GM23248 (cell line): Measurements from ENCODE around the gene MSRB3. TPM values are rescaled to one million over a fixed set of nuclear protein-coding genes. Genes with fewer than 3 reads are reported as not detected.
A peak's percentile ranks its signal among the peaks of the same experiment; 100 is the strongest.
"Not testable (repeated sequence)": the region's sequence is repeated elsewhere in the genome, so short reads cannot be mapped to it uniquely, and the experiment has no call there.

Experiments
- DNase-seq: peaks from one replicate; pipeline ENCODE4 v3.0.0-alpha.2; 2015
- H2AFZ ChIP-seq: fragments of 200-600 bp; sonication (generic); 2 replicates; pipeline ENCODE4 v1.6.1; 2016; ENCODE audit warnings: antibody characterized with exemption
- H3F3A ChIP-seq: fragments of 200-600 bp; sonication (generic); 2 replicates; pipeline ENCODE4 v1.6.1; 2016; ENCODE audit warnings: mild to moderate bottlenecking, antibody characterized with exemption, mixed run types; ENCODE audit not compliant: insufficient read depth
- H3K27ac ChIP-seq: fragments of 200-600 bp; sonication (generic); 2 replicates; pipeline ENCODE4 v1.5.1; 2016; ENCODE audit warnings: mild to moderate bottlenecking
- H3K27me3 ChIP-seq: fragments of 200-600 bp; sonication (generic); replicated peaks from 2 replicates; pipeline ENCODE4 v1.6.1; 2016; ENCODE audit warnings: mild to moderate bottlenecking; ENCODE audit not compliant: insufficient read depth
- H3K36me3 ChIP-seq: fragments of 200-600 bp; sonication (generic); 2 replicates; pipeline ENCODE4 v1.6.1; 2016; ENCODE audit warnings: low read depth, mild to moderate bottlenecking
- H3K4me1 ChIP-seq: fragments of 200-600 bp; sonication (generic); 2 replicates; pipeline ENCODE4 v1.6.1; 2016; ENCODE audit warnings: mild to moderate bottlenecking; ENCODE audit not compliant: insufficient read depth
- H3K4me2 ChIP-seq: fragments of 200-600 bp; sonication (generic); one replicate; pipeline ENCODE4 v1.6.1; 2016; ENCODE audit warnings: mild to moderate bottlenecking; ENCODE audit not compliant: unreplicated experiment
- H3K4me3 ChIP-seq: fragments of 200-600 bp; sonication (generic); 2 replicates; pipeline ENCODE4 v1.5.1; 2016; ENCODE audit warnings: mild to moderate bottlenecking
- H3K79me2 ChIP-seq: fragments of 200-600 bp; sonication (generic); 2 replicates; pipeline ENCODE4 v1.6.1; 2016; ENCODE audit warnings: mild to moderate bottlenecking; ENCODE audit not compliant: insufficient read depth
- H3K9ac ChIP-seq: fragments of 200-600 bp; sonication (generic); 2 replicates; pipeline ENCODE4 v1.6.1; 2016; ENCODE audit warnings: mild to moderate bottlenecking
- H3K9me2 ChIP-seq: fragments of 200-600 bp; sonication (generic); 2 replicates; pipeline ENCODE4 v1.6.1; 2016; ENCODE audit warnings: mixed run types, mild to moderate bottlenecking, moderate library complexity; ENCODE audit not compliant: insufficient read depth
- H3K9me3 ChIP-seq: fragments of 200-600 bp; sonication (generic); one replicate; pipeline ENCODE4 v1.6.1; 2017; ENCODE audit warnings: low read depth
- H4K20me1 ChIP-seq: fragments of 200-600 bp; sonication (generic); 2 replicates; pipeline ENCODE4 v1.6.0; 2016; ENCODE audit not compliant: insufficient read depth
- EZH2 ChIP-seq: fragments of 200-600 bp; sonication (generic); IDR thresholded peaks from 2 replicates; pipeline ENCODE4 v1.6.1; 2018; ENCODE audit warnings: antibody characterized with exemption, mild to moderate bottlenecking; ENCODE audit not compliant: insufficient read depth, poor library complexity, severe bottlenecking
- EZH2phosphoT487 ChIP-seq: fragments of 200-600 bp; sonication (generic); IDR thresholded peaks from 2 replicates; pipeline ENCODE4 v1.6.1; 2018; ENCODE audit warnings: antibody characterized with exemption, moderate library complexity, mild to moderate bottlenecking, low read depth; ENCODE audit not compliant: insufficient read depth
- WGBS, 2 experiments: methylation state at CpG; one replicate each; pipeline ENCODE4 v1.1.6; 2015 to 2017; ENCODE audit warnings: low lambda C conversion rate in 2 of 2, low coverage in 1 of 2; ENCODE audit errors: missing lambda C conversion rate in 2 of 2; 5-methylcytosine and 5-hydroxymethylcytosine counted together
- in situ Hi-C: fragments of 300-500 bp; cut with MboI; formaldehyde crosslinking; loops from 2 replicates; pipeline ENCODE4 v1.15.0; 2020
- polyA plus RNA-seq: library from polyadenylated mRNA; unstranded; fragments of >200 nt; fragmentation: Nextera tagmentation; extraction: Ambion mirVana; gene quantifications from 2 replicates; pipeline ENCODE4 v1.2.1, GENCODE V29; 2016
- total RNA-seq: library from RNA; depleted of rRNA; stranded (reverse); fragments of >200 nt; shearing (Covaris generic); gene quantifications from 2 replicates; pipeline ENCODE4 v1.2.3, GENCODE V29; 2014

The MSRB3 gene
- total and polyA plus RNA-seq, 2 experiments from 2014 or later: 74.1 to 158 TPM

GRCh38 chr12:65313719-65314317 lies 35.3 kb downstream of the MSRB3 start:
- in situ Hi-C loops: loop anchor here (25.0 kb wide), 1 partner anchor 373 kb away; no protein-coding TSS in a partner anchor
- Histone ChIP-seq H3K4me3 (no peak overlapping the region), H3K4me2 (no peak overlapping the region), H3K36me3 (0 out of 2 replicates have a peak, but pooled peaks cover 13% of the 10 kb centered on the region), H3F3A (peaks cover 11% of the 10 kb centered on the region), H3K79me2 (peaks cover 89% of the 10 kb centered on the region), H3K4me1 (peaks cover 24% of the 10 kb centered on the region), H4K20me1 (no peaks in the 10 kb centered on the region), H3K9me3 (no peaks in the 10 kb centered on the region), H3K27ac (no peak overlapping the region), H2AFZ (no peak overlapping the region), H3K9ac (no peak overlapping the region), H3K9me2 (no peaks in the 10 kb centered on the region), H3K27me3 (no peaks in the 10 kb centered on the region)
- WGBS, 2 experiments: 12 to 14% methylated on average over 2 of the region's 2 CpGs
- DNase-seq: peak; percentile 45
- no peak for TF ChIP-seq EZH2phosphoT487
- TF ChIP-seq EZH2: no peak

- Histone ChIP-seq H3K4me1 (peaks cover 17% of the 10 kb centered on the region), H3K79me2 (peaks cover 92% of the 10 kb centered on the region), H3K36me3 (peaks cover 16% of the 10 kb centered on the region; the same call in 1 of the 2 replicates)
- DNase-seq, H3K9me3 ChIP-seq, H3K27me3 ChIP-seq, H4K20me1 ChIP-seq, H3K9me2 ChIP-seq, H3F3A ChIP-seq, H2AFZ ChIP-seq, H3K9ac ChIP-seq, H3K4me2 ChIP-seq, H3K4me3 ChIP-seq, H3K27ac ChIP-seq: not testable (repeated sequence)
- 97 to 98% methylated on average over 12 of the region's 12 CpGs for WGBS, 2 experiments
- in situ Hi-C loops: loop anchor here (25.0 kb wide), 1 partner anchor 372 kb away; no protein-coding TSS in a partner anchor
These were observed 36.8 kb downstream of the MSRB3 start for GRCh38 chr12:65315238-65315637.

- Histone ChIP-seq H3K27me3 (no peaks in the 10 kb centered on the region), H3K9me2 (no peaks in the 10 kb centered on the region), H3K36me3 (peaks cover 9% of the 10 kb centered on the region; the same call in 1 of the 2 replicates), H3K79me2 (peaks cover 77% of the 10 kb centered on the region), H3F3A (0 out of 2 replicates have a peak, but pooled peaks cover 4% of the 10 kb centered on the region), H3K4me1 (peaks cover 7% of the 10 kb centered on the region; the same call in 1 of the 2 replicates), H3K9ac (no peak overlapping the region), H3K9me3 (no peaks in the 10 kb centered on the region), H3K4me3 (no peak overlapping the region), H2AFZ (no peak overlapping the region), H3K27ac (no peak overlapping the region), H4K20me1 (no peaks in the 10 kb centered on the region), H3K4me2 (no peak overlapping the region)
- WGBS, 2 experiments: 70 to 83% methylated on average over 4 of the region's 4 CpGs
- TF ChIP-seq EZH2 (no peak), EZH2phosphoT487 (no peak)
- no peak for DNase-seq
- in situ Hi-C loops: loop anchor here (25.0 kb wide), 1 partner anchor 369 kb away; no protein-coding TSS in a partner anchor
These were observed 39.8 kb downstream of the MSRB3 start for GRCh38 chr12:65318186-65318685.

- H3K79me2 ChIP-seq: peaks cover 67% of the 10 kb centered on the region
These were observed 41.3 kb downstream of the MSRB3 start for GRCh38 chr12:65319688-65320200.

More at GRCh38 chr12:65319688-65320200, 41.3 kb downstream of the MSRB3 start:
- Histone ChIP-seq H3K4me3 (no peak overlapping the region), H4K20me1 (no peaks in the 10 kb centered on the region), H2AFZ (no peak overlapping the region), H3F3A (peaks cover 19% of the 10 kb centered on the region; the same call in 1 of the 2 replicates), H3K9ac (no peak overlapping the region), H3K4me1 (peaks cover 10% of the 10 kb centered on the region), H3K27ac (no peak overlapping the region), H3K4me2 (no peak overlapping the region), H3K9me3 (no peaks in the 10 kb centered on the region), H3K27me3 (no peaks in the 10 kb centered on the region), H3K9me2 (no peaks in the 10 kb centered on the region), H3K36me3 (peaks cover 9% of the 10 kb centered on the region; the same call in 1 of the 2 replicates)
- no peak for DNase-seq
- in situ Hi-C loops: loop anchor here (25.0 kb wide), 1 partner anchor 368 kb away; no protein-coding TSS in a partner anchor
- 95 to 100% methylated on average over 3 of the region's 3 CpGs for WGBS, 2 experiments
- no peak for TF ChIP-seq EZH2
- TF ChIP-seq EZH2phosphoT487: no peak
